ENCODE measurements around the gene CXCL10.

The CXCL10 gene

DNA sequence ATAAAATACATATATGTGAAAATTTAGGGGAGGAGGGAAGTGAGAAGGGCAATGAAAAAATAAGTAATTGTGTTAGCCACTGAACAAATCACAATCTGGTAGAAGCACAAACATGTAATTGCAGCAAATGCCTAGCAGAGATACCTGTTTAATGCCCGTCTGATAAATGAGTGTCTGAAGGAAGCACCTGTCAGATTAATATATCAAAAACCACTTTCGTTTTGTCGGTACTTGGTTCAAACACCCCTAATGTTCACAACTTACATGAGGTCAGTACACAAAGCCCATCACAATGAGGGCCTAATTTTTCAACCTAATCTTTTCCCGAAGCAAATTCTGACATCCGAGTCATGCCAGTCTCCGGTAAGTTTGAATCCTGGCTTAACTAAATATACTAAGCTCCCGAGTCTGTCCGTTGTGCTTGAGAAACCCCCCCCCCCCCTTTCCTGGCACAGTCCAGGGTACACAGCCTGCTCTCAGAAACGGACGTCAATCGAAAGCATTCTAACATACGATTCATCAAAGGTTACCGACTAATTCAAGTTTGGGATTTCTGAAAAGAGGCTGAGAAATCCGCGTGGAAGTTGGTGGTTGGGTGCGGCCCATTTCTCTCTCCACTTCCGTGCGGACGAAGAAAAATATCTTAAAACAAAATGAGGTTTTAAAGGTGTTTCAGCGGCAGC lies 33.3 kb downstream of the CXCL10 start:
- DNase-seq, result no peak

- DNase-seq, result no peak
Observed at GRCh38 chr4:75985116-75985515, 38.2 kb downstream of the CXCL10 start.

- DNase-seq, result no peak
Observed at GRCh38 chr4:75980576-75980975, 42.7 kb downstream of the CXCL10 start.

DNA sequence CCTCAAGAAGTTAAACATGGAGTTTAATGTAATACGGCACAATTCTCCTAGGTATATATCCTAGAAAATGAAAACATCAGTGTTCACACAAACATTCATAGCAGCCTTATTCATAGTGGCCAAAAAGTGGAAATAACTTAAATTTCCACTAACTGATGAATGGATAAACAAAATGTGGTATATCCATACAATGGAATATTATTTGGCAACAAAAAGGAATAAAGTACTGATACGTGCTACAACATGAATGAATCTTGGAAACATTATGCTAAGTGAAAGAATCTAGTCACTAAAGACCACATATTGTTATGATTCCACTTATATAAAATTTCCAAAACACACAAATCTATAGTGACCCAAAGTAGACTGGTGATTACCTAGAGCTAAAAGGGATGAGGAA lies 47.1 kb downstream of the CXCL10 start:
- DNase-seq, result no peak

DNA sequence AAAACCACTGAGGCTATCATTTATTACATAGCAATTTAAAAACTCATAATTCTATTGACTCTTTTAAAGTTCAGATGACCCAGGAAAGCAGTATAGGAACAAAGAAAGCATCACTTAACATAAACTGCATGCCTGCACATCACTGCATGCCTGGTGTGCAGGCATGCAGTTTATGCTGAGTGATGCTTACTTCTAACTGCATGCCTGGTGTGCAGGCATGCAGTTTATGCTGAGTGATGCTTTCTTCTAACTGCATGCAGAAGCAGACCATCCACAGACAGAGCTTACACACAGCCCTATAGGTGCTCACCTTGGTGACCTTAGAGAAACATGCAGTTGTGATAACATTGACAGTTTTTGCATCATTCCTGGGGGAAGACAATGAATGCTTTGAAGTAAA lies 49.5 kb downstream of the CXCL10 start:
- no peak for DNase-seq

Data from NCI-H510A treated with DMSO at 0.1 percent for 48 hours (cell line).